Karpas-422 (cell line): ENCODE data around the gene FAM174B. TPM values are rescaled to one million over a fixed set of nuclear protein-coding genes. Genes with fewer than 3 reads are reported as not detected.

Experiments
- DNase-seq: peaks from one replicate; pipeline ENCODE4 v3.0.0-alpha.2; 2015
- H2AFZ ChIP-seq: fragments of 200-600 bp; sonication (generic); 2 replicates; pipeline ENCODE4 v1.6.1; 2014; ENCODE audit warnings: antibody characterized with exemption, low read length, mixed read lengths
- H3K27ac ChIP-seq: fragments of 200-600 bp; sonication (generic); 2 replicates; pipeline ENCODE4 v1.5.1; 2014; ENCODE audit warnings: mild to moderate bottlenecking, low read length, moderate library complexity
- H3K27me3 ChIP-seq: fragments of 200-600 bp; sonication (generic); 2 replicates; pipeline ENCODE4 v1.6.1; 2014; ENCODE audit warnings: low read length, mixed read lengths
- H3K36me3 ChIP-seq: fragments of 200-600 bp; sonication (generic); 2 replicates; pipeline ENCODE4 v1.6.1; 2014; ENCODE audit warnings: low read length, mixed read lengths; ENCODE audit not compliant: insufficient read depth
- H3K4me1 ChIP-seq: fragments of 200-600 bp; sonication (generic); 2 replicates; pipeline ENCODE4 v1.6.1; 2014; ENCODE audit warnings: mild to moderate bottlenecking, low read length, mixed read lengths
- H3K4me2 ChIP-seq: fragments of 200-600 bp; sonication (generic); 2 replicates; pipeline ENCODE4 v1.6.1; 2014; ENCODE audit warnings: low read length, low read depth, mild to moderate bottlenecking; ENCODE audit not compliant: poor library complexity, severe bottlenecking
- H3K4me3 ChIP-seq: fragments of 200-600 bp; sonication (generic); 2 replicates; pipeline ENCODE4 v1.5.1; 2014; ENCODE audit warnings: mild to moderate bottlenecking, antibody characterized with exemption, low read length, mixed read lengths
- H3K79me2 ChIP-seq: fragments of 200-600 bp; sonication (generic); 2 replicates; pipeline ENCODE4 v1.6.1; 2014; ENCODE audit warnings: mild to moderate bottlenecking, low read length, mixed read lengths
- H3K9ac ChIP-seq: fragments of 200-600 bp; sonication (generic); 2 replicates; pipeline ENCODE4 v1.6.0; 2014; ENCODE audit warnings: low read length
- H3K9me2 ChIP-seq: fragments of 200-600 bp; sonication (generic), shearing (Covaris generic); replicated peaks from 2 replicates; pipeline ENCODE4 v1.6.0; 2014; ENCODE audit warnings: mild to moderate bottlenecking, low read length, moderate library complexity; ENCODE audit not compliant: insufficient read depth
- H3K9me3 ChIP-seq: fragments of 300-700, 200-600 bp; sonication (generic); 2 replicates; pipeline ENCODE4 v1.6.1; 2014; ENCODE audit warnings: low read length, mixed read lengths
- H4K20me1 ChIP-seq: fragments of 200-600 bp; sonication (generic); 2 replicates; pipeline ENCODE4 v1.6.1; 2014; ENCODE audit warnings: mild to moderate bottlenecking, antibody characterized with exemption, low read length, low read depth; ENCODE audit not compliant: insufficient read depth
- total RNA-seq: library from RNA; depleted of rRNA; stranded (reverse); fragments of >200 nt; shearing (Covaris generic); gene quantifications from 2 replicates; pipeline ENCODE4 v1.2.3, GENCODE V29; 2014; ENCODE audit warnings: low replicate concordance

FAM174B gene
- total RNA-seq, 1 experiment from 2014 or later = not detected

- no peak for DNase-seq
- no peaks in the 10 kb centered on the region for H3K9me2 ChIP-seq
- no peaks in the 10 kb centered on the region for H3K27me3 ChIP-seq
- H4K20me1 ChIP-seq = no peaks in the 10 kb centered on the region
- H2AFZ ChIP-seq = no peak overlapping the region
- H3K9me3 ChIP-seq = no peaks in the 10 kb centered on the region
- no peak overlapping the region for H3K4me3 ChIP-seq
- H3K9ac ChIP-seq = no peak overlapping the region
- H3K4me1 ChIP-seq = no peaks in the 10 kb centered on the region
- H3K27ac ChIP-seq = no peak overlapping the region
- no peaks in the 10 kb centered on the region for H3K36me3 ChIP-seq
- no peaks in the 10 kb centered on the region for H3K79me2 ChIP-seq
- H3K4me2 ChIP-seq = no peak overlapping the region
These were observed 72.2 kb downstream of the FAM174B start for GRCh38 chr15:92583096-92584034.

DNA sequence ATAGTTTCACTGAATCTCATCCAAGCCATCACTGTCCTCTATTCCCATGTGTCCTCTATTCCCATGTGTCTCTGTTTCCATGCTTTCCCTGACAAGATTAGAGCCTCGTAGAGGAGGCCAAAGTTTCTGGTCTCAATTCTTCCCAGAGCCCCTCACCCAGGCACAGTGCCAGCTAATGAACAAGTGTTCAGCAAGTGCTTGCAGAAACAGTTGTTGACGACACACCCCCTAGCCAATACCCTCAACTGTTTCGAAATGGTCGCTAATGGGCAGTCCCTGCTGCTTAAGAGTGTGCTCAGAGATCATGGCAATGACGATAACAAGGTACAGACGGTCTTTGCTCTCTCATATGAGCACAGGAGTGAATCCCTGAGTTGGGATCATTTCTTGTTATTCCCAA is 73.4 kb downstream of the FAM174B start:
- Histone ChIP-seq H3K9me3 (no peaks in the 10 kb centered on the region), H3K4me3 (no peak overlapping the region), H3K4me1 (no peaks in the 10 kb centered on the region), H3K9me2 (no peaks in the 10 kb centered on the region), H3K9ac (no peak overlapping the region), H3K79me2 (no peaks in the 10 kb centered on the region), H2AFZ (no peak overlapping the region), H3K27me3 (no peaks in the 10 kb centered on the region), H4K20me1 (no peaks in the 10 kb centered on the region), H3K27ac (no peak overlapping the region), H3K4me2 (no peak overlapping the region), H3K36me3 (no peaks in the 10 kb centered on the region)
- no peak for DNase-seq

DNA sequence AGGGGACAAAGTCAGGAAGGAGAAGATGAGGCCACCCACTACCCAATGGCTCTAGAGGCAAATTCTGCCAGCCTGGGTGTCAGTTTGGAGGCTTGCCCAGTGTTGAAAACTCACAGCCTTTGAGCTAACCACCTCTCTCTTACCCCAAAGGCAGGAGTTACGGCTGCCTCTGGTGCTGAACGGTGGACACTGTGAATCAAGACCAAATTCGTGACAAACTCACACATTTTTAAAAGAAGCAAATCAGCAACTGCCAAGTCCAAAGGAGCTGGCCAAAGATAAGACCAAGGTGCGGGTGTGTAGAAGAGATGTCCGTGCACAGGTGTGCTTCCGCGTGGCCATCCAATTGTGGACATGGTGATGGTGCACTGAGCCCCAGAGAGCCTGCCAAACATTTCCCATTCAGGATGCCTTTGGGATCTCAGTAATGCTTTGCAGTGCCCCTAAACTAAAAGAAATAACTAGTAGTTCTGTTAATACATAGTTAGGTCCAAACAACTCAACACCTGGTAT is 74.6 kb downstream of the FAM174B start:
- no peak for DNase-seq
- Histone ChIP-seq H3K4me2 (no peak overlapping the region), H3K36me3 (no peaks in the 10 kb centered on the region), H2AFZ (no peak overlapping the region), H4K20me1 (no peaks in the 10 kb centered on the region), H3K4me3 (no peak overlapping the region), H3K9ac (no peak overlapping the region), H3K27ac (no peak overlapping the region), H3K79me2 (no peaks in the 10 kb centered on the region), H3K9me2 (no peaks in the 10 kb centered on the region), H3K4me1 (no peaks in the 10 kb centered on the region), H3K9me3 (no peaks in the 10 kb centered on the region), H3K27me3 (no peaks in the 10 kb centered on the region)

GRCh38 chr15:92580521-92580920 is 75.1 kb downstream of the FAM174B start:
- H3K4me3 ChIP-seq = no peak overlapping the region
- DNase-seq = no peak
- no peak overlapping the region for H2AFZ ChIP-seq
- H3K9me3 ChIP-seq = no peaks in the 10 kb centered on the region
- H4K20me1 ChIP-seq = no peaks in the 10 kb centered on the region
- H3K27ac ChIP-seq = no peak overlapping the region
- H3K79me2 ChIP-seq = no peaks in the 10 kb centered on the region
- no peaks in the 10 kb centered on the region for H3K36me3 ChIP-seq
- H3K9ac ChIP-seq = no peak overlapping the region
- H3K4me2 ChIP-seq = no peak overlapping the region
- no peaks in the 10 kb centered on the region for H3K27me3 ChIP-seq
- no peaks in the 10 kb centered on the region for H3K4me1 ChIP-seq
- H3K9me2 ChIP-seq = no peaks in the 10 kb centered on the region

- Histone ChIP-seq H3K36me3 (no peaks in the 10 kb centered on the region), H3K9me2 (no peaks in the 10 kb centered on the region), H2AFZ (no peak overlapping the region), H3K9me3 (no peaks in the 10 kb centered on the region), H3K4me2 (no peak overlapping the region), H3K27me3 (no peaks in the 10 kb centered on the region), H3K27ac (no peak overlapping the region), H3K4me1 (no peaks in the 10 kb centered on the region), H3K9ac (no peak overlapping the region), H3K79me2 (no peaks in the 10 kb centered on the region), H4K20me1 (no peaks in the 10 kb centered on the region), H3K4me3 (no peak overlapping the region)
- no peak for DNase-seq
These were observed 75.6 kb downstream of the FAM174B start for GRCh38 chr15:92579931-92580470.

- Histone ChIP-seq H3K4me1 (no peaks in the 10 kb centered on the region), H3K9ac (no peak overlapping the region), H3K9me3 (no peaks in the 10 kb centered on the region), H3K79me2 (no peaks in the 10 kb centered on the region), H3K4me3 (no peak overlapping the region), H3K4me2 (no peak overlapping the region), H4K20me1 (no peaks in the 10 kb centered on the region), H3K36me3 (no peaks in the 10 kb centered on the region), H3K27me3 (no peaks in the 10 kb centered on the region), H2AFZ (no peak overlapping the region), H3K27ac (no peak overlapping the region), H3K9me2 (no peaks in the 10 kb centered on the region)
- no peak for DNase-seq
These were observed 76.1 kb downstream of the FAM174B start for GRCh38 chr15:92579486-92579885.

GRCh38 chr15:92578096-92578835 is 77.3 kb downstream of the FAM174B start:
- Histone ChIP-seq H3K4me1 (no peaks in the 10 kb centered on the region), H3K27ac (no peak overlapping the region), H3K36me3 (no peaks in the 10 kb centered on the region), H4K20me1 (no peaks in the 10 kb centered on the region), H3K9ac (no peak overlapping the region), H3K4me2 (no peak overlapping the region), H3K4me3 (no peak overlapping the region), H2AFZ (no peak overlapping the region), H3K9me2 (no peaks in the 10 kb centered on the region), H3K79me2 (no peaks in the 10 kb centered on the region), H3K9me3 (no peaks in the 10 kb centered on the region), H3K27me3 (no peaks in the 10 kb centered on the region)
- DNase-seq = no peak

GRCh38 chr15:92576597-92577200 is 78.9 kb downstream of the FAM174B start:
- H3K9me2 ChIP-seq = no peaks in the 10 kb centered on the region
- no peaks in the 10 kb centered on the region for H3K27me3 ChIP-seq
- no peak overlapping the region for H2AFZ ChIP-seq
- no peaks in the 10 kb centered on the region for H3K36me3 ChIP-seq
- no peaks in the 10 kb centered on the region for H4K20me1 ChIP-seq
- no peak overlapping the region for H3K9ac ChIP-seq
- H3K4me1 ChIP-seq = no peaks in the 10 kb centered on the region
- H3K27ac ChIP-seq = no peak overlapping the region
- DNase-seq = no peak
- no peak overlapping the region for H3K4me2 ChIP-seq
- H3K79me2 ChIP-seq = no peaks in the 10 kb centered on the region
- no peak overlapping the region for H3K4me3 ChIP-seq
- H3K9me3 ChIP-seq = no peaks in the 10 kb centered on the region
